ENCODE data around the gene GRM8. TPM values are rescaled to one million over a fixed set of nuclear protein-coding genes. Genes with fewer than 3 reads are reported as not detected.

The GRM8 gene
- total RNA-seq, 1 experiment from 2014 or later = not detected

DNA sequence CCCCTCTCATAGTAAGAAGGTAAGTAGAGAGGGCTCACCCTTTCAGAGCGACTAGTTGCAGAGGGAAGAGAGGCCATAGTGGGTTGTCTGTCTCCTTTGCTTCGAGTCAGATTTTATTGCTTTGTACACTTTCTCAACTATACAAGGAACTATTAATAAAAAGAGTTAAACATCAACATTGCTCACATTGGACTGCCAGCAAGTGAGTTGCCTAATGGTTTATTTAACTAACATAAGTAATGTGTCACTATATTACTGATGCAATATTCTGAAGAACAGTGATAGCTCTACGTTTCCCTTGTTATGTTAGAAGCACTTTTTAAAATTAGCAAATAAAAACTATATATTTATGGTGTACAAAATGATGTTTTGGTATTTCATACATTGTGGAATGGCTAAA lies 451.0 kb downstream of the GRM8 start:
- Histone ChIP-seq H3K36me3 (ENCODE audit: low read depth, low read length) (no peaks in the 10 kb centered on the region), H2AFZ (ENCODE audit: low read length) (no peak overlapping the region), H3K9ac (ENCODE audit: low read length) (no peak overlapping the region), H3K4me3 (ENCODE audit: low read length) (no peak overlapping the region), H3K4me2 (ENCODE audit: low read length) (no peak overlapping the region), H3K27me3 (ENCODE audit: low read length) (no peaks in the 10 kb centered on the region), H3K9me2 (replicated peaks; ENCODE audit: low read length) (no peaks in the 10 kb centered on the region), H3K79me2 (ENCODE audit: low read length) (no peaks in the 10 kb centered on the region), H3F3A (ENCODE audit: low read length, unreplicated experiment) (no peaks in the 10 kb centered on the region), H3K9me3 (ENCODE audit: low read length) (no peaks in the 10 kb centered on the region), H3K4me1 (ENCODE audit: insufficient read depth, low read length) (no peaks in the 10 kb centered on the region), H4K20me1 (ENCODE audit: low read length) (no peaks in the 10 kb centered on the region), H3K27ac (ENCODE audit: low read length) (no peak overlapping the region)
- ATAC-seq (no peak), DNase-seq (no peak)
- TF ChIP-seq EZH2phosphoT487 (IDR thresholded peaks at IDR 0.05; ENCODE audit: borderline replicate concordance, low read length) = no peak
- no peak for TF ChIP-seq CTCF (conservative IDR thresholded peaks at IDR 0.05; ENCODE audit: low read depth, low read length)
- TF ChIP-seq EZH2 (IDR thresholded peaks at IDR 0.05; ENCODE audit: low read length, unreplicated experiment) = no peak
- ChIA-PET POLR2A (ENCODE audit: unreplicated experiment) (no interaction called here), CTCF (no interaction called here)
- intact Hi-C loops (cut with micrococcal nuclease) = loop anchor here (5.0 kb wide), 1 partner anchor 1411 kb away; no protein-coding TSS in a partner anchor
- BruUV-seq (replicated peaks) = no TSS peak

DNA sequence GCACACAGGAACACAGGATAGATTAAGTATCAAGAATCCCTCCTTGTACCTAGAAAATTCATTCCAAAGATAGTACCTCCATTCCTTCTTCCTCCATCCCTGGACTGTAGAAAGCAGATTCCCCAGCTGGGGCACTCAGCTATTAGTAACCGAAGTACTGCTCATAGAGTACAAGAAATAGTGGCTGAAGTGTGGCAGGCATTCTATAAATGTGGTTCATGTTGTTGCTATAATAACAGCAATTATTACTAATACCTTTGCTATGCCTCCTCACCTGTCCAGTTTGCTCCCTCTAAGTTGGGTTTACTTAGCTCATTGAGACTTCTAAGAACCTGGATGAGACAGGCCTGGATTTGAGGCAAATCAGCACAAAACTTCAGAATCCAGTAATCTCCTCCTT lies 453.2 kb downstream of the GRM8 start:
- DNase-seq (no peak), ATAC-seq (no peak)
- no peaks in the 10 kb centered on the region for H3K4me1 ChIP-seq (ENCODE audit: insufficient read depth, low read length)
- no peaks in the 10 kb centered on the region for H3K27me3 ChIP-seq (ENCODE audit: low read length)
- no peaks in the 10 kb centered on the region for H4K20me1 ChIP-seq (ENCODE audit: low read length)
- BruUV-seq (replicated peaks) = no TSS peak
- H3K9me3 ChIP-seq (ENCODE audit: low read length) = no peaks in the 10 kb centered on the region
- no peak overlapping the region for H2AFZ ChIP-seq (ENCODE audit: low read length)
- intact Hi-C loops (cut with micrococcal nuclease) = no loop called here
- no peaks in the 10 kb centered on the region for H3K79me2 ChIP-seq (ENCODE audit: low read length)
- H3K36me3 ChIP-seq (ENCODE audit: low read depth, low read length) = no peaks in the 10 kb centered on the region
- H3K4me2 ChIP-seq (ENCODE audit: low read length) = no peak overlapping the region
- no peaks in the 10 kb centered on the region for H3K9me2 ChIP-seq (replicated peaks; ENCODE audit: low read length)
- POLR2A ChIA-PET (ENCODE audit: unreplicated experiment) = no interaction called here
- TF ChIP-seq CTCF (conservative IDR thresholded peaks at IDR 0.05; ENCODE audit: low read depth, low read length) = no peak
- no peaks in the 10 kb centered on the region for H3F3A ChIP-seq (ENCODE audit: low read length, unreplicated experiment)
- no peak overlapping the region for H3K27ac ChIP-seq (ENCODE audit: low read length)
- CTCF ChIA-PET = no interaction called here
- H3K9ac ChIP-seq (ENCODE audit: low read length) = no peak overlapping the region
- H3K4me3 ChIP-seq (ENCODE audit: low read length) = no peak overlapping the region

DNA sequence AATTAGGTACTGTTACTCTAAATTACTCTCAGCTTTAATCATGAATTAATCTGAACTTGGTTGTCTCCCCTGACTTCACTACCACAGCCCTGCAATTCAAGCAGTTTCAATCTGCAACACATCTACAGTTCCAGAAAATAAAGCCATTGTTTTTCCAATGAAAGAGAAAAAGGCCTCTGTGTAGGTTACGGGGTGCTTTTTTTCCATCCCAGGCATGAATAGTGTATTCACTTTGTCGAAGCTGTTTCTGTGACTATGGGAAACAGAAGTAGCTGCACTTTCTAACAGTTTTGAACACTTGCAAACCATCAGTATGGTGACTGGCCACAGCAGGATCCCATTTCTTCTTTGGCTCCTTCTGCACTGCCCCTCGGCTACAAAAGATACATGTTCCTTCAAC lies 460.2 kb downstream of the GRM8 start:
- Histone ChIP-seq H3K9me3 (ENCODE audit: low read length) (no peaks in the 10 kb centered on the region), H3K9me2 (replicated peaks; ENCODE audit: low read length) (no peaks in the 10 kb centered on the region), H3K27ac (ENCODE audit: low read length) (no peak overlapping the region), H3K4me1 (ENCODE audit: insufficient read depth, low read length) (no peaks in the 10 kb centered on the region), H3K4me3 (ENCODE audit: low read length) (no peak overlapping the region), H3K79me2 (ENCODE audit: low read length) (no peaks in the 10 kb centered on the region), H3F3A (ENCODE audit: low read length, unreplicated experiment) (no peaks in the 10 kb centered on the region), H3K4me2 (ENCODE audit: low read length) (no peak overlapping the region), H3K36me3 (ENCODE audit: low read depth, low read length) (no peaks in the 10 kb centered on the region), H2AFZ (ENCODE audit: low read length) (no peak overlapping the region), H3K27me3 (ENCODE audit: low read length) (no peaks in the 10 kb centered on the region), H3K9ac (ENCODE audit: low read length) (no peak overlapping the region), H4K20me1 (ENCODE audit: low read length) (no peaks in the 10 kb centered on the region)
- ChIA-PET POLR2A (ENCODE audit: unreplicated experiment) (no interaction called here), CTCF (no interaction called here)
- intact Hi-C loops (cut with micrococcal nuclease) = no loop called here
- no TSS peak for BruUV-seq (replicated peaks)
- DNase-seq (no peak), ATAC-seq (no peak)
- TF ChIP-seq EZH2phosphoT487 (IDR thresholded peaks at IDR 0.05; ENCODE audit: borderline replicate concordance, low read length) (no peak), CTCF (conservative IDR thresholded peaks at IDR 0.05; ENCODE audit: low read depth, low read length) (no peak), EZH2 (IDR thresholded peaks at IDR 0.05; ENCODE audit: low read length, unreplicated experiment) (no peak)

Data from PC-3 (cell line).